LoVo (cell line): ENCODE measurements around the gene PPP4R1.
"Not testable (repeated sequence)": the region's sequence is repeated elsewhere in the genome, so short reads cannot be mapped to it uniquely, and the experiment has no call there.

ENCODE experiments used
- DNase-seq: peaks from one replicate; pipeline ENCODE4 v3.0.0-alpha.2; 2016; ENCODE audit warnings: low spot score

PPP4R1 gene

GRCh38 chr18:9614401-9615279 is at the start of gene PPP4R1:
Gene PPP4R1 (minus strand): TSS chr18:9614559. CDS start chr18:9614484, 75 bp downstream.
- peak; percentile 63 for DNase-seq

GRCh38 chr18:9663377-9663776 is 49.0 kb upstream of the PPP4R1 start:
- DNase-seq = no peak

- DNase-seq = no peak
Observed at GRCh38 chr18:9661564-9661963, 47.2 kb upstream of the PPP4R1 start.

- DNase-seq = no peak
Observed at GRCh38 chr18:9659499-9660375, 45.4 kb upstream of the PPP4R1 start.

- peak; percentile 38 for DNase-seq
Observed at GRCh38 chr18:9658087-9658641, 43.8 kb upstream of the PPP4R1 start.

- no peak for DNase-seq
Observed at GRCh38 chr18:9655232-9655767, 40.9 kb upstream of the PPP4R1 start.

GRCh38 chr18:9653390-9653789 is 39.0 kb upstream of the PPP4R1 start:
- no peak for DNase-seq

- DNase-seq = no peak
Observed at GRCh38 chr18:9649164-9649540, 34.8 kb upstream of the PPP4R1 start.

- no peak for DNase-seq
Observed at GRCh38 chr18:9648431-9649163, 34.2 kb upstream of the PPP4R1 start.

GRCh38 chr18:9647496-9648323 is 33.4 kb upstream of the PPP4R1 start:
- DNase-seq = no peak

- DNase-seq = peak; percentile 83
Observed at GRCh38 chr18:9643549-9643948, 29.2 kb upstream of the PPP4R1 start.

GRCh38 chr18:9642799-9643462 is 28.6 kb upstream of the PPP4R1 start:
- no peak for DNase-seq

GRCh38 chr18:9641081-9641480 is 26.7 kb upstream of the PPP4R1 start:
- not testable (repeated sequence) for DNase-seq

- DNase-seq = no peak
Observed at GRCh38 chr18:9638886-9639285, 24.5 kb upstream of the PPP4R1 start.

- DNase-seq = no peak
Observed at GRCh38 chr18:9637036-9637767, 22.8 kb upstream of the PPP4R1 start.

GRCh38 chr18:9634856-9635255 is 20.5 kb upstream of the PPP4R1 start:
- DNase-seq = no peak

GRCh38 chr18:9631814-9632496 is 17.6 kb upstream of the PPP4R1 start:
- DNase-seq = peak; percentile 39

GRCh38 chr18:9630444-9630843 is 16.1 kb upstream of the PPP4R1 start:
- no peak for DNase-seq

- DNase-seq = no peak
Observed at GRCh38 chr18:9629709-9630108, 15.3 kb upstream of the PPP4R1 start.
